PFSK-1 (cell line): ENCODE data around the gene USP13.

Experiments
- FOXP2 ChIP-seq: optimal IDR thresholded peaks from 2 replicates; pipeline ENCODE3; 2011; ENCODE audit warnings: borderline replicate concordance, control low read depth, inconsistent platforms; ENCODE audit not compliant: insufficient read depth; ENCODE audit errors: extremely low read length, extremely low read depth
- POLR2AphosphoS5 ChIP-seq: IDR thresholded peaks from 2 replicates; pipeline ENCODE4 v1.6.1; 2012; ENCODE audit warnings: low read depth, mild to moderate bottlenecking, control low read depth, low read length, moderate library complexity
- SIN3A ChIP-seq: IDR thresholded peaks from 2 replicates; pipeline ENCODE4 v1.6.1; 2012; ENCODE audit warnings: mild to moderate bottlenecking, low read length, moderate library complexity, borderline replicate concordance; ENCODE audit not compliant: insufficient read depth
- TAF1 ChIP-seq: IDR thresholded peaks from 2 replicates; pipeline ENCODE4 v1.6.1; 2012; ENCODE audit warnings: low read length, control low read depth, borderline replicate concordance; ENCODE audit not compliant: insufficient read depth
- TF ChIP-seq, protein P1 (sequence below), 2 experiments: IDR thresholded peaks; 2 replicates each; pipeline versions ENCODE4 v1.6.1 to v1.8.0; 2011 to 2012; ENCODE audit warnings: low read depth in 2 of 2, low read length in 2 of 2, control low read depth in 1 of 2, inconsistent platforms in 1 of 2, mild to moderate bottlenecking in 1 of 2, moderate library complexity in 1 of 2; ENCODE audit not compliant: insufficient read depth in 1 of 2

DNA sequence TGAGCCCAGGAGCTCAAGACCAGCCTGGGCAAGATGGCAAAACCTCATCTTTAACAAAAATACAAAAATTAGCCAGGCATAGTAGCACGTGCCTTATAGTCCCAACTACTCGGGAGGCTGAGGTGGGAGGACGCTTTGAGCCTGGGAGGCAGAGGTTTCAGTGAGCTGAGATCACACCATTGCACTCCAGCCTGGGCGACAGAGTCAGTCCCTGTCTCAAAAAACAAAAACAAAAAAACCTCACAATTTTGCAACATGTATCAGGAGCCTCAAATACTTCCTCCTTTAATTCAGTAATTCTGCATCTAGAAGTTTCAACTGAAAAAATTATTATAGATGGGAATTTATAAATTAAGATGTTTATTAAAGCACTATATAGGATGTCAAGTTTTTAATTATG, 49.5 kb upstream of the USP13 start:
- TF ChIP-seq, protein P1, sequence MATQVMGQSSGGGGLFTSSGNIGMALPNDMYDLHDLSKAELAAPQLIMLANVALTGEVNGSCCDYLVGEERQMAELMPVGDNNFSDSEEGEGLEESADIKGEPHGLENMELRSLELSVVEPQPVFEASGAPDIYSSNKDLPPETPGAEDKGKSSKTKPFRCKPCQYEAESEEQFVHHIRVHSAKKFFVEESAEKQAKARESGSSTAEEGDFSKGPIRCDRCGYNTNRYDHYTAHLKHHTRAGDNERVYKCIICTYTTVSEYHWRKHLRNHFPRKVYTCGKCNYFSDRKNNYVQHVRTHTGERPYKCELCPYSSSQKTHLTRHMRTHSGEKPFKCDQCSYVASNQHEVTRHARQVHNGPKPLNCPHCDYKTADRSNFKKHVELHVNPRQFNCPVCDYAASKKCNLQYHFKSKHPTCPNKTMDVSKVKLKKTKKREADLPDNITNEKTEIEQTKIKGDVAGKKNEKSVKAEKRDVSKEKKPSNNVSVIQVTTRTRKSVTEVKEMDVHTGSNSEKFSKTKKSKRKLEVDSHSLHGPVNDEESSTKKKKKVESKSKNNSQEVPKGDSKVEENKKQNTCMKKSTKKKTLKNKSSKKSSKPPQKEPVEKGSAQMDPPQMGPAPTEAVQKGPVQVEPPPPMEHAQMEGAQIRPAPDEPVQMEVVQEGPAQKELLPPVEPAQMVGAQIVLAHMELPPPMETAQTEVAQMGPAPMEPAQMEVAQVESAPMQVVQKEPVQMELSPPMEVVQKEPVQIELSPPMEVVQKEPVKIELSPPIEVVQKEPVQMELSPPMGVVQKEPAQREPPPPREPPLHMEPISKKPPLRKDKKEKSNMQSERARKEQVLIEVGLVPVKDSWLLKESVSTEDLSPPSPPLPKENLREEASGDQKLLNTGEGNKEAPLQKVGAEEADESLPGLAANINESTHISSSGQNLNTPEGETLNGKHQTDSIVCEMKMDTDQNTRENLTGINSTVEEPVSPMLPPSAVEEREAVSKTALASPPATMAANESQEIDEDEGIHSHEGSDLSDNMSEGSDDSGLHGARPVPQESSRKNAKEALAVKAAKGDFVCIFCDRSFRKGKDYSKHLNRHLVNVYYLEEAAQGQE (IDR thresholded peaks at IDR 0.05; ENCODE audit: insufficient read depth in 1 of 2, low read depth in 2 of 2, low read length in 2 of 2): no peak
- TF ChIP-seq SIN3A (no peak), TAF1 (no peak), POLR2AphosphoS5 (no peak), FOXP2 (no peak)
